H1 (cell line): Measurements from ENCODE around the gene ACY1. TPM values are rescaled to one million over a fixed set of nuclear protein-coding genes. Genes with fewer than 3 reads are reported as not detected.

Experiments
- CEBPB ChIP-seq: IDR thresholded peaks from 2 replicates; pipeline ENCODE4 v1.6.1; 2012; ENCODE audit warnings: low read depth, low read length
- RFX5 ChIP-seq: IDR thresholded peaks from 2 replicates; pipeline ENCODE4 v1.6.1; 2011; ENCODE audit warnings: low read depth, low read length, improper control_type of control experiment, borderline replicate concordance
- SAP30 ChIP-seq: fragments of 300-600 bp; sonication (generic); IDR thresholded peaks from 2 replicates; pipeline ENCODE4 v1.7.1; 2012; ENCODE audit warnings: low read length, moderate library complexity, mild to moderate bottlenecking, inconsistent platforms; ENCODE audit not compliant: insufficient read depth, insufficient replicate concordance
- TAF7 ChIP-seq: optimal IDR thresholded peaks from 2 replicates; pipeline ENCODE3; 2011; ENCODE audit warnings: low read depth, mild to moderate bottlenecking, inconsistent platforms, low read length, moderate library complexity, borderline replicate concordance
- polyA plus RNA-seq, 7 experiments: library from polyadenylated mRNA; depleted of rRNA in 3 of 7; stranded (reverse) in 5 of 7; unstranded in 2 of 7; fragments of >200 nt in 5 of 7; fragments of 200-250 nt in 2 of 7; gene quantifications; 1 replicate in 5 of 7; 2 replicates in 1 of 7; 4 replicates in 1 of 7; pipeline versions ENCODE4 v1.2.1 to v1.2.3, GENCODE V29; 2011 to 2013; ENCODE audit warnings: missing spikeins in 2 of 7, mixed read lengths in 2 of 7
- total RNA-seq: library from RNA; stranded (reverse); fragmentation: NEBNext Ultra II Directional; extraction: Animal tissue kit (Norgen Biotek cat#: 25700); gene quantifications from 2 replicates; pipeline ENCODE4 v1.2.1, GENCODE V29; 2021

The ACY1 gene
- total and polyA plus RNA-seq, 2 of the 8 experiments (the other 6 are each of a cell fraction or from before 2014, with no cell fraction given) = 48.3 to 113 TPM

GRCh38 chr3:52037291-52037690 lies 54.0 kb downstream of the ACY1 start (continued):
- TF ChIP-seq TAF7 (no peak), CEBPB (no peak), SAP30 (no peak), RFX5 (no peak)
